Endothelial cell (in vitro differentiated cells): ENCODE measurements around the gene PJVK. TPM values are rescaled to one million over a fixed set of nuclear protein-coding genes. Genes with fewer than 3 reads are reported as not detected.
A peak's percentile ranks its signal among the peaks of the same experiment; 100 is the strongest.

ENCODE experiments used
- DNase-seq: peaks from one replicate; pipeline ENCODE4 v3.0.0; 2021; ENCODE audit warnings: low spot score
- H3K27ac Mint-ChIP-seq: one replicate; pipeline ENCODE4 v1.8.0; 2021; ENCODE audit warnings: mixed read lengths, inconsistent platforms; ENCODE audit not compliant: unreplicated experiment
- H3K27me3 Mint-ChIP-seq: one replicate; pipeline ENCODE4 v1.8.0; 2021; ENCODE audit warnings: mild to moderate bottlenecking, moderate library complexity, mixed read lengths, inconsistent platforms; ENCODE audit not compliant: unreplicated experiment
- H3K36me3 Mint-ChIP-seq: one replicate; pipeline ENCODE4 v1.8.0; 2021; ENCODE audit warnings: mild to moderate bottlenecking, low read depth, mixed read lengths, inconsistent platforms; ENCODE audit not compliant: unreplicated experiment
- H3K4me1 Mint-ChIP-seq: one replicate; pipeline ENCODE4 v1.8.0; 2021; ENCODE audit warnings: mild to moderate bottlenecking, mixed read lengths, inconsistent platforms; ENCODE audit not compliant: unreplicated experiment
- H3K4me3 Mint-ChIP-seq: one replicate; pipeline ENCODE4 v1.8.0; 2021; ENCODE audit warnings: mild to moderate bottlenecking, mixed read lengths, inconsistent platforms; ENCODE audit not compliant: unreplicated experiment
- H3K9me3 Mint-ChIP-seq: one replicate; pipeline ENCODE4 v1.8.0; 2021; ENCODE audit warnings: mixed read lengths, inconsistent platforms; ENCODE audit not compliant: unreplicated experiment
- CTCF ChIP-seq: fragments of 200-600 bp; sonication (generic); IDR thresholded peaks from one replicate; pipeline ENCODE4 v1.5.0; 2021; ENCODE audit warnings: antibody characterized with exemption; ENCODE audit not compliant: unreplicated experiment
- total RNA-seq: library from RNA; stranded (reverse); fragmentation: NEBNext Ultra II Directional; extraction: Animal tissue kit (Norgen Biotek cat#: 25700); gene quantifications from one replicate; pipeline ENCODE4 v1.2.1, GENCODE V29; 2021; ENCODE audit not compliant: unreplicated experiment

PJVK gene
- total RNA-seq, 1 donor from 2014 or later, result 3.7 TPM

- Mint-ChIP-seq H3K36me3 (no peaks in the 10 kb centered on the region), H3K4me1 (no peaks in the 10 kb centered on the region), H3K27ac (no peak overlapping the region), H3K27me3 (peaks cover 3% of the 10 kb centered on the region), H3K9me3 (no peaks in the 10 kb centered on the region), H3K4me3 (no peak overlapping the region)
- no peak for DNase-seq
- no peak for TF ChIP-seq CTCF
These were observed 23.4 kb downstream of the PJVK start for GRCh38 chr2:178474560-178474959.

- H3K4me3 Mint-ChIP-seq, result no peak overlapping the region
- no peak overlapping the region for H3K27ac Mint-ChIP-seq
- no peaks in the 10 kb centered on the region for H3K36me3 Mint-ChIP-seq
These were observed 25.3 kb downstream of the PJVK start for GRCh38 chr2:178476477-178476876.

GRCh38 chr2:178477443-178478129, 26.4 kb downstream of the PJVK start:
- H3K27ac Mint-ChIP-seq, result peak overlapping the region; percentile 13
- peaks cover 13% of the 10 kb centered on the region for H3K4me1 Mint-ChIP-seq
- no peaks in the 10 kb centered on the region for H3K9me3 Mint-ChIP-seq
- no peak for TF ChIP-seq CTCF
- H3K36me3 Mint-ChIP-seq, result no peaks in the 10 kb centered on the region
- peaks cover 5% of the 10 kb centered on the region for H3K27me3 Mint-ChIP-seq
- no peak for DNase-seq
- H3K4me3 Mint-ChIP-seq, result no peak overlapping the region

More at GRCh38 chr2:178476477-178476876, 25.3 kb downstream of the PJVK start:
- Mint-ChIP-seq H3K9me3 (no peaks in the 10 kb centered on the region), H3K4me1 (peaks cover 8% of the 10 kb centered on the region), H3K27me3 (peaks cover 3% of the 10 kb centered on the region)
- no peak for DNase-seq
- TF ChIP-seq CTCF, result no peak

GRCh38 chr2:178478130-178478438, 26.9 kb downstream of the PJVK start:
- peak overlapping the region; percentile 87 for H3K27ac Mint-ChIP-seq
- no peak for TF ChIP-seq CTCF
- H3K9me3 Mint-ChIP-seq, result no peaks in the 10 kb centered on the region
- H3K4me1 Mint-ChIP-seq, result peaks cover 14% of the 10 kb centered on the region
- peaks cover 5% of the 10 kb centered on the region for H3K27me3 Mint-ChIP-seq
- H3K36me3 Mint-ChIP-seq, result no peaks in the 10 kb centered on the region
- DNase-seq, result peak; percentile 5
- peak overlapping the region; percentile 94 for H3K4me3 Mint-ChIP-seq

- Mint-ChIP-seq H3K27me3 (peaks cover 5% of the 10 kb centered on the region), H3K4me1 (peaks cover 14% of the 10 kb centered on the region), H3K4me3 (peak within 1 kb of the TSS; percentile 94), H3K36me3 (no peaks in the 10 kb centered on the region), H3K27ac (peak within 1 kb of the TSS; percentile 87), H3K9me3 (no peaks in the 10 kb centered on the region)
- no peak for TF ChIP-seq CTCF
- peak; percentile 85 for DNase-seq
These were observed 27.5 kb downstream of the PJVK start, which contains the start of gene FKBP7 for GRCh38 chr2:178478439-178479274. Gene FKBP7 (minus strand): TSS chr2:178478600. CDS start chr2:178478499, 101 bp downstream.
